Mucosa of stomach (tissue), 1 donor: ENCODE measurements around the gene CD63.

Experiments
- H3K27me3 ChIP-seq: one replicate; pipeline ENCODE4 v1.7.0; 2013; ENCODE audit warnings: mild to moderate bottlenecking, low read length; ENCODE audit not compliant: control insufficient read depth, insufficient read depth
- H3K36me3 ChIP-seq: one replicate; pipeline ENCODE4 v1.7.0; 2013; ENCODE audit warnings: low read length; ENCODE audit not compliant: control insufficient read depth, insufficient read depth
- H3K4me1 ChIP-seq: one replicate; pipeline ENCODE4 v1.7.0; 2013; ENCODE audit warnings: mild to moderate bottlenecking, low read length; ENCODE audit not compliant: control insufficient read depth, insufficient read depth
- H3K4me3 ChIP-seq: one replicate; pipeline ENCODE4 v1.7.0; 2013; ENCODE audit warnings: low read length
- H3K9ac ChIP-seq: one replicate; pipeline ENCODE4 v1.7.0; 2013; ENCODE audit warnings: mild to moderate bottlenecking, low read length, moderate library complexity
- H3K9me3 ChIP-seq: one replicate; pipeline ENCODE4 v1.7.0; 2013; ENCODE audit warnings: mild to moderate bottlenecking, low read length, moderate library complexity; ENCODE audit not compliant: control insufficient read depth
- donor health status: Pancreatic carcinoma.

CD63 gene

DNA sequence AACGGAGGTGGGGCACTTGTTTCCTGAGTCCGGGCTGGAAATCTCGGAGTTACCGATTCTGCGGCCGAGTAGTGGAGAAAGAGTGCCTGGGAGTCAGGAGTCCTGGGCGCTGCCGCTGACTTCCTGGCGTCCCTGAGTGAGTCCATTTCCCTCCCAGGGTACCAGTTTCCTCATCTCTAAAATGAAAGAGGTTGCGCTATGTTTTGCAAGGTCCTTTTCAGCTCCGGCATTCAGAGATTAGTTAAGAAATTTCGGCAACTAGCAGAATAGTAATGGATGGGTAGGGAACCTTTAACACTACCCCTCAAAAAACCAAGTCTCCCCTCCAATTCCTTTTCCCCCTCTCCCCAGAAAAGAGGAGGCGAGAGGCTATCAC, 12.2 kb downstream of the CD63 start:
- peaks cover 53% of the 10 kb centered on the region for H3K4me1 ChIP-seq

GRCh38 chr12:55715833-55716581, 12.8 kb downstream of the CD63 start, which contains the start of gene BLOC1S1:
BLOC1S1 (plus strand) TSS chr12:55716046; CDS start chr12:55716052, 6 bp downstream.
- Histone ChIP-seq H3K4me3 (peak within 1 kb of the TSS; percentile 89), H3K4me1 (peaks cover 48% of the 10 kb centered on the region), H3K9me3 (no peaks in the 10 kb centered on the region), H3K36me3 (no peaks in the 10 kb centered on the region), H3K27me3 (peaks cover 6% of the 10 kb centered on the region), H3K9ac (peak within 1 kb of the TSS; percentile 90)

More for the DNA sequence above, 12.2 kb downstream of the CD63 start:
- no peaks in the 10 kb centered on the region for H3K36me3 ChIP-seq
- H3K9ac ChIP-seq, result peak overlapping the region; percentile 90
- peak overlapping the region; percentile 89 for H3K4me3 ChIP-seq
- H3K9me3 ChIP-seq, result no peaks in the 10 kb centered on the region
- H3K27me3 ChIP-seq, result peaks cover 6% of the 10 kb centered on the region

- no peaks in the 10 kb centered on the region for H3K9me3 ChIP-seq
- no peaks in the 10 kb centered on the region for H3K36me3 ChIP-seq
- H3K4me1 ChIP-seq, result peaks cover 42% of the 10 kb centered on the region
- H3K4me3 ChIP-seq, result peak overlapping the region; percentile 89
- peak overlapping the region; percentile 90 for H3K9ac ChIP-seq
- peaks cover 6% of the 10 kb centered on the region for H3K27me3 ChIP-seq
Measured at GRCh38 chr12:55715169-55715764, 13.5 kb downstream of the CD63 start.

- H3K27me3 ChIP-seq, result peaks cover 11% of the 10 kb centered on the region
- H3K9ac ChIP-seq, result no peak overlapping the region
- peaks cover 28% of the 10 kb centered on the region for H3K4me1 ChIP-seq
- H3K36me3 ChIP-seq, result no peaks in the 10 kb centered on the region
- no peak overlapping the region for H3K4me3 ChIP-seq
- H3K9me3 ChIP-seq, result no peaks in the 10 kb centered on the region
Measured at GRCh38 chr12:55713721-55714120, 15.1 kb downstream of the CD63 start.

DNA sequence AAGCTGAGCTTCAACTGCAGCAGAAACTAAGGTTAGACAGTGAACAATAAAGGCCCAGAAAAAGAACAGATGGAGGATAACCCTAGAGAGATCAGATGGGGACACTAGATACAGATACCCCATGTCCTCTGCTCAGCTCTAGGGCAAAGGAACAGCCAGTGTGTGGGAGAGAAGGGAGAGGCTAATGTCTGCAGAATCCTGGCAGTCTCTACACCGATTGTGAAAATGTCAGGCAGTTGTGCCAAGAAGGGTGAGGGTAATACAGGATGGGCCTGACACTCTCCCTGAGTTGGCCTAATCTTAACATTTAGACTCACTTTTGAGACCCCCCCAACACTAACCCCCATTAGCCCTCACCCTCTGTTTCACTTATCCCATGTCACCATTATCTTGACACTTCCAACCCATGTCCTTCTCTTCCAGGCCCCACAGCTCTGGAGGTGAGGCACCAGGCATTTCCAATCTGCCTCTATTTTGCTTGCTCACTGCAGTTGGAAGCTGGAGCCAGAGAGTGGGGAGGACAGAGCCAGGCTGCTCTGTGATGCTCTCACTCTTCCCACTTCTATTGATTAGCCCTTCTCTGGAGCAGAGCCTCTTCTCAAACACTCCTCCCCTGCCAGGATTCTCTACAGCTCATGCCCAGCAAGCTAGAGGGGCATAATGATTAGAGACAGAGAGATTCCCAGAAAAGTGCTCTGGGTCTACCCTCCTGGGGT, 16.0 kb downstream of the CD63 start:
- Histone ChIP-seq H3K9me3 (no peaks in the 10 kb centered on the region), H3K4me1 (peaks cover 19% of the 10 kb centered on the region), H3K36me3 (no peaks in the 10 kb centered on the region), H3K9ac (no peak overlapping the region), H3K27me3 (peaks cover 20% of the 10 kb centered on the region), H3K4me3 (no peak overlapping the region)

DNA sequence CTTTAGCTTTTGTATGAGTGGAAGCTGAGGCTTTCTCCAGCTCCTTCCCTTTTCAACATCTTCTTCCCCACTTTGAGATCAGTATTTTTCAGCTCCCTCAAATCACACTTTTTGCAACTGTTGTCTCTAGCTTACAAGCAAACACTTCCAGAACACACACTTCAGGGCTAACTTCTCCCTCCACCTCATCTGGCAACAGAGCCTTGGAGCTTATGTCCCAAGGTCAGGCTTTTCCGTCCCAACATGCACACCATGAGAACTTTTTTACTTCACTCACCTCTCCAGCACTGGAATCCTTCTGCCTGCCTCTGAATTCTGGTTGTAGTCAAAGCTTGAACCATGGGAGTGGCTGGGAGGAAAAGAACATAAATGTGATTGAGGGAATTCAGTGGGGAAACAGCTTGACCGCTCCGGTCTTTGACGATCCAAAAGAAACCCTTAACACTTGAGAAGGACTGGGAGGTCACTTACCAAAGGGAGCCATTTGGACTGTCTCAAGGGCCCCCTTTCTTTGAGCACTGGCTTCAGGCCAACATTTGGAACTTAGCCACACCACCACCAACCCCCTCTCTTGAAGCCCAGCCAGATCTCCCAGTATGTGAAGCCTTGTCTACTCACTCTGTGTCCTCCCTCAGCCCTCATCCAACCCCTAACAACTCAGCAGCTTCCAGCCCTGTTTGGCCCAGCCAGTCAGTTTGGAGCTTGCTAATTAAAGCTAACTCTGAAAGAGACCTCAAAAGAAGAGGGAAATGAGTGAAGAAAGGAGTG, 16.8 kb downstream of the CD63 start:
- Histone ChIP-seq H3K27me3 (peaks cover 25% of the 10 kb centered on the region), H3K9ac (no peak overlapping the region), H3K4me3 (no peak overlapping the region), H3K36me3 (no peaks in the 10 kb centered on the region), H3K4me1 (peaks cover 15% of the 10 kb centered on the region), H3K9me3 (no peaks in the 10 kb centered on the region)

- Histone ChIP-seq H3K4me3 (no peak overlapping the region), H3K9me3 (no peaks in the 10 kb centered on the region), H3K36me3 (no peaks in the 10 kb centered on the region), H3K9ac (peak overlapping the region; percentile 43), H3K4me1 (peaks cover 6% of the 10 kb centered on the region), H3K27me3 (peaks cover 33% of the 10 kb centered on the region)
Measured at GRCh38 chr12:55708695-55709233, 20.0 kb downstream of the CD63 start.

DNA sequence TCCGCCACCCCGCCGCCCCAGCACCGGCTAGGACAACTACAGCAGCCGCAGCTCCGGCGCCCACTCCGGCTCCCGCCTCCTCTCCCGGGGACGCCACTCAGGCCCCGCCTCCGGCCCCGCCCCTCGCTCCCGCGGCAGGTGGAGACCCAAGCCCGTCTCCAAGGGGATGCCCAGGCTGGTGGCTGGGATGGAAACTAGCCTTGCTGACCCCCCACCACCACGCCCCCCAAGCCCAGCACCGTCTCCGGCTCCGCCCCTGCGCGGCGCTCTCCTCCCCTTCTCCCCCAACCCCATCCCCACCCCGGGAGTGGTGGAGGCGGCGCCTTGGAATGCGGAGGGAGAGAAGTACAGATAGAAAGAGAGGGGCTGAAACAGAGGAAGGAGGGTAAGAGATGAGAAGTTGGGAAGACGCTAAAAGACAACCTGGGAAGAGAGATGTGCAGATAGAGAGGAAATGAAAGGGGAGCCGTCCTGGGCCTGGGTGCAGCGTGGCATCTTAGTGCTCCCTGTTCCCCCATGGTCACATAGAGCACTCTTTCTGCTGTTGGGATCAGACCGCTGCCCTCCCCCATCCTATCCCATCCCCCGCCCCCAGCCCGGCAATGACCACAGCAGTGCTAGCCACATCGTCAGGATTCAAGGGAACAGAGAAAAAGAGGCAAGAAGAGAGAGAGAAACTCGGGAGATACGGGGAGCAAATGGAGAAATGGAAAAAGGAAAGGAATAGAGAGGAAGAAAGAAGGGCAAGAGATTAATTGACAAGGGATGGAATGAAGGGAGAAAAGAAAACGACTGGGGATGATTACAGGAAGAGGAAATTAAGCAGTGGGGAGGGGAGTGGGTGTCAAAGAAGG, 20.7 kb downstream of the CD63 start, which contains the start of gene ITGA7:
Gene ITGA7 (minus strand): TSS at position 64 of the 854 bp plus-strand sequence. CDS start 222 bp downstream, outside the sequence.
- no peaks in the 10 kb centered on the region for H3K36me3 ChIP-seq
- no peak within 1 kb of the TSS for H3K4me3 ChIP-seq
- no peaks in the 10 kb centered on the region for H3K9me3 ChIP-seq
- H3K4me1 ChIP-seq, result peaks cover 6% of the 10 kb centered on the region
- H3K9ac ChIP-seq, result peak within 1 kb of the TSS; percentile 43
- peaks cover 38% of the 10 kb centered on the region for H3K27me3 ChIP-seq

GRCh38 chr12:55707219-55707671, 21.6 kb downstream of the CD63 start:
- H3K4me1 ChIP-seq, result peaks cover 6% of the 10 kb centered on the region
- no peaks in the 10 kb centered on the region for H3K9me3 ChIP-seq
- H3K27me3 ChIP-seq, result peaks cover 38% of the 10 kb centered on the region
- H3K9ac ChIP-seq, result peak overlapping the region; percentile 28
- no peaks in the 10 kb centered on the region for H3K36me3 ChIP-seq
- H3K4me3 ChIP-seq, result no peak overlapping the region

- peak overlapping the region; percentile 28 for H3K9ac ChIP-seq
- H3K36me3 ChIP-seq, result no peaks in the 10 kb centered on the region
- peaks cover 33% of the 10 kb centered on the region for H3K27me3 ChIP-seq
- H3K4me1 ChIP-seq, result peaks cover 6% of the 10 kb centered on the region
- H3K9me3 ChIP-seq, result no peaks in the 10 kb centered on the region
- no peak overlapping the region for H3K4me3 ChIP-seq
Measured at GRCh38 chr12:55706568-55707218, 22.1 kb downstream of the CD63 start.
